HG03354 (cell line): Measurements from ENCODE around the gene MYO16.

Source experiments
- ATAC-seq: cut with Tn5 transposase; IDR thresholded peaks from one replicate; pipeline ENCODE4 v1.9.1; 2021; ENCODE audit warnings: mild to moderate bottlenecking; ENCODE audit not compliant: unreplicated experiment, poor library complexity, severe bottlenecking

The MYO16 gene

GRCh38 chr13:109243311-109243951, 614.0 kb downstream of the MYO16 start:
- ATAC-seq, result no peak

GRCh38 chr13:109244566-109244965, 615.2 kb downstream of the MYO16 start:
- ATAC-seq, result no peak

GRCh38 chr13:109246001-109246400, 616.6 kb downstream of the MYO16 start:
- ATAC-seq, result no peak

- ATAC-seq, result no peak
Observed at GRCh38 chr13:109249780-109250528, 620.5 kb downstream of the MYO16 start.

GRCh38 chr13:109251956-109252355, 622.5 kb downstream of the MYO16 start:
- ATAC-seq, result no peak

GRCh38 chr13:109253316-109253715, 623.9 kb downstream of the MYO16 start:
- ATAC-seq, result no peak

GRCh38 chr13:109254274-109254673, 624.9 kb downstream of the MYO16 start:
- ATAC-seq, result no peak

GRCh38 chr13:109255141-109255856, 625.9 kb downstream of the MYO16 start:
- ATAC-seq, result no peak

GRCh38 chr13:109256866-109257760, 627.7 kb downstream of the MYO16 start:
- no peak for ATAC-seq
